Chondrocyte (in vitro differentiated cells): ENCODE measurements around the gene METTL22. TPM values are rescaled to one million over a fixed set of nuclear protein-coding genes. Genes with fewer than 3 reads are reported as not detected.

ENCODE experiments used
- DNase-seq: peaks from one replicate; pipeline ENCODE4 v3.0.0; 2021; ENCODE audit warnings: mixed read lengths, low spot score
- H3K27ac Mint-ChIP-seq: one replicate; pipeline ENCODE4 v1.8.0; 2021; ENCODE audit warnings: mild to moderate bottlenecking, moderate library complexity, mixed read lengths; ENCODE audit not compliant: unreplicated experiment
- H3K27me3 Mint-ChIP-seq: 2 replicates; pipeline ENCODE4 v1.8.0; 2021; ENCODE audit warnings: low read depth, mixed read lengths
- H3K36me3 Mint-ChIP-seq: 2 replicates; pipeline ENCODE4 v1.8.0; 2021; ENCODE audit warnings: low read depth, mixed read lengths
- H3K4me1 Mint-ChIP-seq: 2 replicates; pipeline ENCODE4 v1.8.0; 2021; ENCODE audit warnings: low read depth, mild to moderate bottlenecking, mixed read lengths
- H3K4me3 Mint-ChIP-seq: one replicate; pipeline ENCODE4 v1.8.0; 2021; ENCODE audit warnings: mild to moderate bottlenecking, moderate library complexity, mixed read lengths; ENCODE audit not compliant: unreplicated experiment
- H3K9me3 Mint-ChIP-seq: 2 replicates; pipeline ENCODE4 v1.8.0; 2021; ENCODE audit warnings: low read depth, mixed read lengths
- total RNA-seq: library from RNA; stranded (reverse); gene quantifications from 3 replicates; pipeline ENCODE4 v1.2.1, GENCODE V29; 2021
- TF ChIP-seq, protein P1 (sequence below): fragments of 200-600 bp; sonication (generic); IDR thresholded peaks from 2 replicates; pipeline ENCODE4 v1.5.0; 2021; ENCODE audit warnings: antibody characterized with exemption, mild to moderate bottlenecking, moderate library complexity

The METTL22 gene
- total RNA-seq, 1 donor from 2014 or later: 39.9 TPM

DNA sequence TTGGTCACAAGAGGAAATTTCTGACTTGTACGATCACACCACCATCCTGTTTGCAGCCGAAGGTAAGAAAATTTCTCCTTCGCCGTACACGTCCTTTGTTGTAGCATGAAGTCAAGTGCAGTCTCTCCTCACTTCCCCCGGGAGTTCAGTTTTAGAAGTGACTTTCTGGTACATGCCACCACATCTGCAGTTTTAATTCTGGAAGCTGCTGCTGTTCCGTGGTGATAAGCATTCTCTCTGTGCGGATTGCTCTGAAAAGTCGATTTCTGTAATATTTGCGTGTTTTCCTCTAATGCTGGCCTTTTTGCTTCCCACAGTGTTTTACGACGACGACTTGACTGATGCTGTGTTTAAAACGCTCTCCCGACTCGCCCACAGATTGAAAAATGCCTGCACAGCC is 20.6 kb downstream of the METTL22 start:
- H3K27me3 Mint-ChIP-seq: no peaks in the 10 kb centered on the region
- DNase-seq: no peak
- no peak overlapping the region for H3K4me3 Mint-ChIP-seq
- H3K4me1 Mint-ChIP-seq: no peaks in the 10 kb centered on the region
- TF ChIP-seq, protein P1, sequence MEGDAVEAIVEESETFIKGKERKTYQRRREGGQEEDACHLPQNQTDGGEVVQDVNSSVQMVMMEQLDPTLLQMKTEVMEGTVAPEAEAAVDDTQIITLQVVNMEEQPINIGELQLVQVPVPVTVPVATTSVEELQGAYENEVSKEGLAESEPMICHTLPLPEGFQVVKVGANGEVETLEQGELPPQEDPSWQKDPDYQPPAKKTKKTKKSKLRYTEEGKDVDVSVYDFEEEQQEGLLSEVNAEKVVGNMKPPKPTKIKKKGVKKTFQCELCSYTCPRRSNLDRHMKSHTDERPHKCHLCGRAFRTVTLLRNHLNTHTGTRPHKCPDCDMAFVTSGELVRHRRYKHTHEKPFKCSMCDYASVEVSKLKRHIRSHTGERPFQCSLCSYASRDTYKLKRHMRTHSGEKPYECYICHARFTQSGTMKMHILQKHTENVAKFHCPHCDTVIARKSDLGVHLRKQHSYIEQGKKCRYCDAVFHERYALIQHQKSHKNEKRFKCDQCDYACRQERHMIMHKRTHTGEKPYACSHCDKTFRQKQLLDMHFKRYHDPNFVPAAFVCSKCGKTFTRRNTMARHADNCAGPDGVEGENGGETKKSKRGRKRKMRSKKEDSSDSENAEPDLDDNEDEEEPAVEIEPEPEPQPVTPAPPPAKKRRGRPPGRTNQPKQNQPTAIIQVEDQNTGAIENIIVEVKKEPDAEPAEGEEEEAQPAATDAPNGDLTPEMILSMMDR: no peak
- H3K9me3 Mint-ChIP-seq: no peaks in the 10 kb centered on the region
- peaks cover 70% of the 10 kb centered on the region for H3K36me3 Mint-ChIP-seq
- no peak overlapping the region for H3K27ac Mint-ChIP-seq

- DNase-seq: no peak
- TF ChIP-seq, protein P1: no peak
- Mint-ChIP-seq H3K27ac (no peak overlapping the region), H3K36me3 (peaks cover 66% of the 10 kb centered on the region), H3K4me3 (no peak overlapping the region), H3K4me1 (no peaks in the 10 kb centered on the region), H3K9me3 (no peaks in the 10 kb centered on the region), H3K27me3 (no peaks in the 10 kb centered on the region)
These were observed 23.0 kb downstream of the METTL22 start for GRCh38 chr16:8644211-8645140.

GRCh38 chr16:8645141-8645521 is 23.6 kb downstream of the METTL22 start:
- H3K4me3 Mint-ChIP-seq: no peak overlapping the region
- no peak overlapping the region for H3K27ac Mint-ChIP-seq
- TF ChIP-seq, protein P1: no peak
- peaks cover 60% of the 10 kb centered on the region for H3K36me3 Mint-ChIP-seq
- no peaks in the 10 kb centered on the region for H3K9me3 Mint-ChIP-seq
- H3K27me3 Mint-ChIP-seq: no peaks in the 10 kb centered on the region
- no peak for DNase-seq
- no peaks in the 10 kb centered on the region for H3K4me1 Mint-ChIP-seq

- H3K36me3 Mint-ChIP-seq: peaks cover 58% of the 10 kb centered on the region
- no peaks in the 10 kb centered on the region for H3K27me3 Mint-ChIP-seq
- no peak overlapping the region for H3K27ac Mint-ChIP-seq
- TF ChIP-seq, protein P1: no peak
- no peak overlapping the region for H3K4me3 Mint-ChIP-seq
- DNase-seq: peak; percentile 36
- H3K4me1 Mint-ChIP-seq: no peaks in the 10 kb centered on the region
- H3K9me3 Mint-ChIP-seq: no peaks in the 10 kb centered on the region
These were observed 24.3 kb downstream of the METTL22 start for GRCh38 chr16:8645831-8646230.

DNA sequence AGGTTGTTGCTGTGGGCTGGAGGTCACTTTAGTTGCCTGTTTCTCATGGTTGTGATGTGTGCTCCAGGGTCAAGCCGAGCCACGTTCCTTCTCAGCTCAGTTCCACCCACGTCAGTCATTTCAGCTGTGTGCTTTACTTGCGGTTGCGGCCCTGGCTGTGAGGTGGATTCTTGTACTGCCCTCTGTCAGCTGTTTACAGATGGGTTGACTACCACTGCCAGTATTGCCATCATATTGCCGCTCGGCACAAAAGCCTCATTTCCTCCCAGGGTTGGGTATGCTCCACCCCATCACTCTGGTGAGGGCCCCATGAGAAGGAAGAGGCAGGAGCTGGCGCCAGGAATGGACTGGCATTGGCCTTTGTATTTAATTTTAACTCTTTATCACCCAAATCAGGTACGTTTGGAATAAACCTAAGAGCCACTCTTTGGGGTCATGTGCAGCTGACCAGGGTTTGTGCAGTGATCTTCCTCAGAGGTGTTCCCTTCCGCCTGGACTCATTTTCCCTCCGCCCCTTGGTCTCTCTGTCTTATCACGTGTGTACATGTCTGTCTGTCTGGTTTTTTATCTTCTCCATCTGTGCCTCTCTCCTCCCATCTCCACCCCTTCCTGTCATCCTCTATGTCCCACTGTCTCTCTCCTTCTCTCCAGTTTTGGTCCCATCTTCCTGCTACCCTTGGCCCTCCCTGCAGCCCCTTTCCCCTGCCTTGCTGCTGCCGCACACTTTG is 25.0 kb downstream of the METTL22 start:
- Mint-ChIP-seq H3K4me3 (no peak overlapping the region), H3K36me3 (peaks cover 56% of the 10 kb centered on the region), H3K27me3 (no peaks in the 10 kb centered on the region), H3K27ac (no peak overlapping the region), H3K9me3 (no peaks in the 10 kb centered on the region), H3K4me1 (no peaks in the 10 kb centered on the region)
- DNase-seq: peak; percentile 48
- TF ChIP-seq, protein P1: no peak
